ENCODE measurements around the gene KLC1.

Gene KLC1

GRCh38 chr14:103738166-103738565, 109.2 kb downstream of the KLC1 start:
- DNase-seq: no peak

GRCh38 chr14:103738701-103739451, 109.9 kb downstream of the KLC1 start:
- no peak for DNase-seq

- DNase-seq: no peak
These were observed 110.4 kb downstream of the KLC1 start for GRCh38 chr14:103739466-103739792.

- no peak for DNase-seq
These were observed 110.9 kb downstream of the KLC1 start for GRCh38 chr14:103739793-103740501.

- DNase-seq: no peak
These were observed 112.1 kb downstream of the KLC1 start for GRCh38 chr14:103740991-103741689.

- DNase-seq: no peak
These were observed 112.9 kb downstream of the KLC1 start for GRCh38 chr14:103741876-103742275.

GRCh38 chr14:103742499-103743255, 113.7 kb downstream of the KLC1 start:
- no peak for DNase-seq

GRCh38 chr14:103743691-103744090, 114.7 kb downstream of the KLC1 start:
- DNase-seq: no peak

GRCh38 chr14:103744621-103745395, 115.8 kb downstream of the KLC1 start:
- DNase-seq: no peak

GRCh38 chr14:103745424-103745823, 116.4 kb downstream of the KLC1 start:
- DNase-seq: no peak

- no peak for DNase-seq
These were observed 117.7 kb downstream of the KLC1 start for GRCh38 chr14:103746701-103747100.

GRCh38 chr14:103748534-103748857, 119.5 kb downstream of the KLC1 start:
- DNase-seq: no peak

GRCh38 chr14:103749452-103749851, 120.4 kb downstream of the KLC1 start:
- no peak for DNase-seq

- DNase-seq: no peak
These were observed 120.8 kb downstream of the KLC1 start for GRCh38 chr14:103749860-103750259.
